DMS 273 treated with DMSO at 0.1 percent for 48 hours (cell line): ENCODE measurements around the gene TBX21.
A peak's percentile ranks its signal among the peaks of the same experiment; 100 is the strongest.

Source experiments
- DNase-seq: peaks from one replicate; lab custom pipeline; 2025; lab: John Stamatoyannopoulos, UW

Gene TBX21, protein sequence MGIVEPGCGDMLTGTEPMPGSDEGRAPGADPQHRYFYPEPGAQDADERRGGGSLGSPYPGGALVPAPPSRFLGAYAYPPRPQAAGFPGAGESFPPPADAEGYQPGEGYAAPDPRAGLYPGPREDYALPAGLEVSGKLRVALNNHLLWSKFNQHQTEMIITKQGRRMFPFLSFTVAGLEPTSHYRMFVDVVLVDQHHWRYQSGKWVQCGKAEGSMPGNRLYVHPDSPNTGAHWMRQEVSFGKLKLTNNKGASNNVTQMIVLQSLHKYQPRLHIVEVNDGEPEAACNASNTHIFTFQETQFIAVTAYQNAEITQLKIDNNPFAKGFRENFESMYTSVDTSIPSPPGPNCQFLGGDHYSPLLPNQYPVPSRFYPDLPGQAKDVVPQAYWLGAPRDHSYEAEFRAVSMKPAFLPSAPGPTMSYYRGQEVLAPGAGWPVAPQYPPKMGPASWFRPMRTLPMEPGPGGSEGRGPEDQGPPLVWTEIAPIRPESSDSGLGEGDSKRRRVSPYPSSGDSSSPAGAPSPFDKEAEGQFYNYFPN

DNA sequence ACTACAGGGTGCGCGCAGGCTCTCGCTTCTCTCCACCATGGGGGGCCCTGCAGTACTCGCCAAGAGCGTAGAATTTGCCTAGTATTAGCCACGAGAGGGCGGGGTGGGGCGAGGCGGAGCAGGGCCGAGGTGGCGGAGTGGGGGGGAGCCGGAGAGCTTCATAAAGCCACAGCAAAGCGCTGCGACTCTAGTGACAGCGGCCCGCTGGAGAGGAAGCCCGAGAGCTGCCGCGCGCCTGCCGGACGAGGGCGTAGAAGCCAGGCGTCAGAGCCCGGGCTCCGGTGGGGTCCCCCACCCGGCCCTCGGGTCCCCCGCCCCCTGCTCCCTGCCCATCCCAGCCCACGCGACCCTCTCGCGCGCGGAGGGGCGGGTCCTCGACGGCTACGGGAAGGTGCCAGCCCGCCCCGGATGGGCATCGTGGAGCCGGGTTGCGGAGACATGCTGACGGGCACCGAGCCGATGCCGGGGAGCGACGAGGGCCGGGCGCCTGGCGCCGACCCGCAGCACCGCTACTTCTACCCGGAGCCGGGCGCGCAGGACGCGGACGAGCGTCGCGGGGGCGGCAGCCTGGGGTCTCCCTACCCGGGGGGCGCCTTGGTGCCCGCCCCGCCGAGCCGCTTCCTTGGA, at the start of gene TBX21:
Gene TBX21, plus strand, starts transcription at position 190 of the 627 bp plus-strand sequence. Its CDS starts 219 bp downstream, at position 409.
- no peak for DNase-seq

DNA sequence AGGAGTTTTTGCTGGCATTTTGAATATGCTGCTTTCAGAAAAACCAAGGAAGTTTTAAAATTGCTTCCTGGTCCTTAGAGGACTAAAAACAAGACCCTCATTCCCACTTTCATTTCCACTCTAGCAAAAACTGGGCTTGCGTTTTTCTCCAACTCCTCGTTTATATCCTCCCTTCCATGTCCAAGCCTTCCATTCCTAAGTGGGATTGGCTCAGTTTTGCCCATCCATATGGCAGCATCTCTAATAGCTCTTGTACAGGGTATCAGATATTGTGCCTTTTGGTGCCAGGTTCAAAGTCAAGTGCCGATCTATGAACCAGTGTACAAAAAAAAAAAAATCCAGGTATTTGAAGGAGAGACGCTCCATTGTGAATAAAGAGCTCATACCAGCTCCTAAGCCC, 49.0 kb upstream of the TBX21 start:
- DNase-seq: no peak

DNA sequence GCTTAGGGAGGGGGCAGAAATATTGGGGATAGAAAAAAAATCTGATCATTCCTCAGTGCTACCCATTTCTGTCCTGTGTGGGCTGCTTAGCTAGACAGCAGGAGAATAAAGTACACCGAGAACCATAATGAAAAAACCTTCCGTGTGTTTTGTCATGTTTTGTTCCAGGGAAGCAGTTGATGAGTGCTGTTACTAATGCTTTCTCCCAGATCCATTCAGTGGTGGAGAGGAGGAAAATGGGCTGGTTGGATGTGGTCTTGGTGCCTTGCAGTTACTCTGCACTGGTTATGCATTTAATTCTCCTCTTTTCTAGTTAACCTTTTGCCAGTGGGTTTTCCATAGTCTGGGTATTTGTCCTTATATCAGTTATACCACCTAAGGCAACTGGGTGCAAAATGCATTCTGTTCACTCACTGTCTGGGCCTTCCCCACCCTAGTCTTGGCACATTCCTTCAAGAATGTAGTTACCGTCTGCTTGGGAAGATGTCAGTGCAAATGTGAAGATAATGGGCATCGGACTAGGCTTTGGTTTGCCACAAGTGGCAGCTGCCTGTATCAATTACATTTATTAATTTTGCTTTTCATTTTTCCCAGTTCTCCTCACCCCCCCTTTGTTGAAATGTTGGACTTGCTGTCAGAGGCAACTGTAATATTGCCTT, 48.4 kb upstream of the TBX21 start:
- no peak for DNase-seq

DNA sequence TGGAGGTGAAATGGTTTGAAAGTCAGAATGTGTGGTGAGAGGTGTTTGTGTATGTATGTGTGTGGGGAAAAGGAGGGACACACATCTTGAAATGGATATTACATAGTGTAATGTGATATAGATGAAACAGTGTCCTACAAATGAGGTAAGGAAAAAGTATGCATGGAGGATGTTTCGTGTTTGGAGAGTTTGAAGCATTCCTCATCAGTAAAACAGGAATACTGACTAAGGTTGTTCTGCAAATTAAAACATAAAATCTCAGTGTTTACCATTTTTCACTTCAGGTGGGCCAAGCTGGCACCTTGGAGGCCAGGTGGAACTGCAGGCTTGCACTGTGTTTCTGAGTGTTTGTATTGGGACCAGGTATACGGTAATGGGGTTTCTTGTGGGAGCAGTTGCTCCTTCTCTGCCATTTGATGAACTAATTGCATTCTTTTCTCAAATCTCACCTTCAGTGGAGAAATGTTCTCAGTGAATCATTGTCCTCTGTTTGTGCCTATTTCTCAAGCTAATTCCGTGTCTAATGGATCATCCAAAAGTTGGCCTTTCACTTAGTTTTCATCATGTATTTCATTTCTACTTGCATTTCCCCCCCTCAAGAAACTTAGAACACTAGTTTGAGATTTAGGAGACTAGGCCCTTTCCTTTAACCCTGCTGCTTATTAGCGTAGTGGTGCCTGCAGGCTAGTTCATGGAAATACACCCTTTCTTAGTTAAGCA, 47.3 kb upstream of the TBX21 start:
- DNase-seq: no peak

DNA sequence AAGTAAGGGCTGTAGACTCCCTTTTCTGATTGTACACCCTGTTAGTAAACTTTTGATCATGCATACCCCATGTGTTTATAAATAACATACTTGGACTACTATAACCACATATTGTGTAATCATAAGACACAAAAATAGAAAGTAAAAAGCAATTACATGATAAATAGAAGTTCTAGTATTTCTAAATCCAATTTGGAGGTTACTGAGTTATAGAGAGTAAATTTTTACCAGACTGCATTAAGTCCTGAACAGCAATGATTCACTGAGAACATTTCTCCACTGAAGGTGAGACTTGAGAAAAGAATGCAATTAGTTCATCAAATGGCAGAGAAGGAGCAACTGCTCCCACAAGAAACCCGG, 46.8 kb upstream of the TBX21 start:
- DNase-seq: no peak

DNA sequence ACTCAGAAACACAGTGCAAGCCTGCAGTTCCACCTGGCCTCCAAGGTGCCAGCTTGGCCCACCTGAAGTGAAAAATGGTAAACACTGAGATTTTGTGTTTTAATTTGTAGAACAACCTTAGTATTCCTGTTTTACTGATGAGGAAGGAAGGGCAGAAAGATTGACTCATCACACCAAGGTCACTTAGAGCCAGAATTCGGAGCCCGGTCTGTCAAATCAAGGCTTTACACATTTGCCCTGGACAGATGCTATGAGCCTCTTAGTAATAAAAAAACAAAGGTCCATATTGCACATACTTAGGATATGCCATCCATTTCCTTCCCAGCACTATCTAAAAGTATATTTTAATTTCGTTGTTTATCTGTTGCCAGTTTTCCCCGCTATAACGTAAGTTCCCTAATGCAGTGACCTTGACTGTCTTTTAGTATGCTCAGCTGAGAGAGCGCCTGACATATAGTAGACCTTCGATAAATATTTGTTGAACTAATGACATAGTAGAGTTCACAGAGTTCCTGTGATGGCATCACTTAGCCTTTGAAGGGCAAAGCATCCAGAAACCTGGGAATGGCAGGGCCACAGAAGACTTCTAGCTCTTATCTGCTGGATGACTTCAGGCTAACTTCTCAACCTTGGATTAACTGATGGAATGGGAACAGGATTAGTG, 46.2 kb upstream of the TBX21 start:
- no peak for DNase-seq

DNA sequence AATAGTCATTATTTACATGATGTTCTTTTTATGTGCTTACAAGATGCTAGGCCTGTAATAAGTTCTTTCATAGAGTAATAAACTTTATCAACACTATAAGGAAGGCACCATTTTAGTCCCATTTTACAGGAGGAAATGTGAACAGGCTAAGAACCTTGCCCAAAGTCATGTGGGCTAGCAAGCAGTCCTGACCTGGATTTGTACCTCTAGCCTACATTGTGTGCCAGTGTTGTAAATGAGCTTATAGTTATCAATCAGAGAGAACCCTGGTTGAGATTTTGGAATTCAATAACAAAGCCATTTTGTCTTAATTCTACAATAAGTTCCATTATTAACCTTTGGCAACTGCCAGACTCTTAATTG, 45.7 kb upstream of the TBX21 start:
- DNase-seq: no peak

DNA sequence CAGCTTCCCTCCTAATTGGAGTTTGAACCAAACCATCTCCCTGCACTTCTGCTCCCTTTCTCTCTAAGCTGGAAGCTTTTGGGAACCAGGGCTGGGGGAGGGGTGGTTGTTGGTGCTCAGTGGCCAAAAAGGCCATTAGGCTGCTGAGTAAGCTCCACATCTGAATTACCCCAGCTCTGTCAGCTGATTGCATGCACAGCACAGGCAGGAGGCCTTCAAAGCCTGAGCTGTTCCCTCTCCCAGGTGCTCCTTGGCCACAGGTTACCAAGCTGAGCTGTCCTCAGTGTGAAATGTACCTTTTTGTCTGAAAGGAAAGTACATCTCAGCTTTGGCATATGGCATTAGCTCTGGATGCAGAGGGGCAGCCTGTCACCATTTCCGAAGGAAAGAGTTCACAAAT, 45.3 kb upstream of the TBX21 start:
- no peak for DNase-seq

DNA sequence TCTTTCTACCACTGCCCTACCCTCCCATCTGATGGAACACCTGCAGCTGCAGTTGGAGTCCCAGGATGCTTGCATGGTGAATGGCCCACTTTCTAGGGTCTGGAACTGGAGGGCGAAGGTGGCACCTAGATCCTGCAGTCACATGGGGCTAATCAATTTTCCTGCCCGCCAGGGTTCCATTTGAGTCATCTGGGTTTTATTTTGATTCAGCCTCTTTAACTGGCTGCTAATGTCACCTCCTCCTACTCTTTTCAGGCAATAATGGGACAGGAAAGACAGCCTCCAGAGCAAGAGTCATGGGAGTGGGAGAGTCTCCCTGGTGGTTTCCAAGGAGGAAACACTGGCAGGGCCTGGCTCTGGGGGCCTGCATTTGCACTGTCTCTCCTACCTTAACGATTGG, 42.9 kb upstream of the TBX21 start:
- no peak for DNase-seq

DNA sequence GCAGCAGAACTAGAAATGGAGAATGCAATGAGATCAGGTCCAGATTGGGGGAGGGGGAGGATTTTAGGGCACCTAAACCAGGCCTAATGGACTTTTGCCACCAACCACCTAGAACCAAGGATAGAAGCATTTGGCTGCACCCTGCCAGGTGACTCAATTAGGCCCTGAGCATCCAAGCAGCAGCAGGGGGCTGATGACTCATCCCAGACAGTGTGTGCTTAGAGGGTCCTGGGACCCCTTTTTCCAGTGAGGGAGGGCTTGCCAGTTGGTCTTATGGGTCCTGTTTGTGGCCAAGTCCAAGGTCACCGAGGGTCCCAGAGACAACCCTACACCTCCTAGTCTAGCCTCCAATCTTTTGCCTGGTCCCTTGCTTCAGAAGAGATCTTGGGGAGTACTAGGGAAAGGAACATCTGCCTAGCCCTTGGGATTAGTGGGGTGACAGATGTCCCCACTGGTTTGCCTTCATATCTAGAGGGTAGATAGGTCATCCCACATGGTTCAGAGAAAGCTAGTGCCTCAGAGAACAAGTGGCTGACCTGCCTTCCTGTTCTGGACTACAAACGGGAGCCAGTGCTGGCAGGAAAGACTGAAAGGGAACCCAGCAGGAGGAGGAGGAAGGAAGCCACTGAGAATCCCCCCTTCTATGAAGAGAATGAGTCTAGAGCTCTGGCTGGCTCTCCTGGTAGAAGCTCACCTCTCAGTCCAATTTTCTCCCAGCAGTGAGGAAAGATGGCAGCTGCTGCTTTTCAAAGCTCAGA, 40.7 kb upstream of the TBX21 start:
- no peak for DNase-seq

DNA sequence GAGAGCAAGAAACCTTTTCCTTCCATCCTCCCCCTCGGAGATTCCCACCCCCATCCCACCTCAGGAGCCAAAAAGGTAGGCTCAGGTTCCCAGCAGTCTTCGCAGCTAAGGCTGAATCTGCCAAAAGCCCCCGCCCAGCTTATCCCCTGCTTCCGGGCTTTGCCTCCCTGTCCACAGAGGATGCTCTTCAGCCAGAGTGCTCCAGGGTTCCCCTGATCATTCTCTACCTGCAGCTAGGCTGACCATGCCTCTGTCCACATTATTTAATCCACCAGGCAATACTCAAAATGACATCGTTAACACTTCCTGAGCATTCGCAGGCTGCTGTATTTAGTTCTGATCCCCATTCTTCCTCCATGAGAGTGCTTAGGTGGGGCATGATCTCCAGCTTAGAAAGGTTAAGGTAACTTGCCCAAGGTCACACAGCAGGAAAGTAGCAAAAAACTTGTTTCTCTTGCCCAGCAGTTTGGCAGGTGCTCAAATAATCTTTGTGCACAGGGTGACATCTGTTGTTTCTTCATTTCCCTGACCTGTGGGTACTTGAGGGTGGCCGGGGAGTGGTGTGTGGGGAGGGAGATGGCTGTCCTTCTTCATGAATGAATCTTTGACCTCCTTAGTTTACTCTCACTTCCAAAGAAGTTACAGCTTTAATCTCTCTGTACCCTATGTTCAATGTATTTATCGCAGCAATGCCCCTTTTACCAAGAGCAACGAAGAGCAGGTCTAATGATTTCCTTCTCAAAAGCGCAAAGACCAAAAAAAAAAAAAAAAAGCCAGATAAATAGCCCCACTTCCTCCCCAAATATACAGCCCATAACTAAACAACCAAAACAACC, 39.9 kb upstream of the TBX21 start:
- DNase-seq: peak; percentile 38

DNA sequence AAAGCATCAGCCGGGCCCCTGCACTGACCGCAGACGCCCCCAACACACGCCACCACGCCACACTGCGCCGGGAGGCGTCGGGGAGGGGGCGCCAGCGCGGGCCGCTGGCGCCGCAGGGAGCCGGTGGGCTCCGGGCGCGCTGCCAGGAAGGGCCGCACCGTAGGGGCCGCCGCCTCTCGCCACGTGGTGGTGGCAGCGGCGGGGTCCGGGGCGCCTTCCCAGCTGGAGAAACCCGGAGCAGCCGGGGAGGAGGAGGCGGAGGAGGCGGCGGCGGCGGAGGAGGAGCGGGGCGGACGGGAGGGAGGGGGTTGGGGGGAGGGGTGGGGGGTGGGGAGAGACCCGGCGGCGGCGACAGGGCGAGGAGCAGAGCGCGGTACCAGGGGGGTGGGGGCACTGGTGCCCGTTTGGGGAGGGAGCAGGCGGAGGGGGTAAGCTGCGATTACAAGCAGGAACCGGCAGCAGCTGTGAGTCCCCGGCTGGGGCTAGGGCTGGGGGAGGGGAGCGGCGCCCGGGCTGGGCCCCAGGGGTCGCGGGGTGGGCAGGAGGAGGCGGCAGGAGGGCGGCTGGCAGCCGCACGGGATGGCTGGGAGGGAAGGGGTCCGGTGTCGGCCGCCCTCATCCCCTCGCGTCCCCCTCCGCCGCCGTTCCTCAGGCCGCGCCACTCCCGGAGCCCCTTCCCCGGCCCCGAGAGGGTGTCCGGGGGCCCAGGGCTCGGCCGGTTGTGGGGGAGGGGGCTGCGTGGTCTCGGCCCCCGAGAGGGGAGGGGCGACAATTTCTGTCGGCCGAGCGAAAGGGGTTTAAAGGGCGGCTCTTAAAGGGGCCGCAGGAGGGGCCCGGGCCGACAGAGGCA, 39.1 kb upstream of the TBX21 start, which contains the start of gene TBKBP1:
Gene TBKBP1, plus strand, starts transcription at position 431 of the 850 bp plus-strand sequence. CDS start 1,952 bp downstream, outside the sequence.
- DNase-seq: peak; percentile 23

DNA sequence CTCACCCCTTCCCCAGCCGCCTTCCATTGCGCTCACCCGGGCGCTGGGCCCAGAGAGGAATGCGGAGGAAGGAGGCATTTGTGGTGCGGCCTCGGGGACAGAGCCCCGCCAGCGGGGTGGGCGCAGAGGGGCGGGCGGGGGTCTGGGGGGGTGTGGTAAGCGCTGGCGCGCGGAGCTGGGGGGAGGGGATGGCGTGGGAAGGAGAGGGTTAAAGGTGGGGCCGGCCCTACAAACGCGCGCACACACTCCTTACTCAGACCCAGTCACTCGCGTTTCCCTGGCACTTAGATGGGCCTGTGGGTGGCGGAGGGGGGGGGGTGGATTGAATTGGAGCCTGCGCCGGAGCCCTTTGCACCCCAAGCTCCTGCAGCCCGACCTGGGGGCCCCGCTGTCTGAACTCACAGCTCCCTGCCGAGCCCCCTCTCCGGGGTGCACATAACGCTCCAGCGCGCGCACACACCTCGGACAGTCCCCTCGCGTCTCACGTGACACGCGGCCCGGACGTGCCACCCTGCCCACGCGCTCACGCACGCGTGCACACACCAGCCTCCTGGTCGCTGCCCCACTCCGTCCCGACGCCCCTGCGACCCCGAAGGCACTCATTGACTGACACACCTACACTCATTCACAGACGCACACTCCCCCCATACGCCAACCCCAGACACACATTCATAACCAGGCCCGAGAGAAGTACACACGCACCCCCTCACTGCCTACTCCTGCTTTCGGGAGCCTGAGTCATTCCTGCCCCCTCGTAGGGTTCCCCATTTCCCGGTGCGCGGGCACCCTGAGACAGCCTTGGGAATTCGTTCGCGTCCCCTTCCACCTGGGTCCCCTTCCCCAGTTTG, 38.2 kb upstream of the TBX21 start:
- DNase-seq: no peak

DNA sequence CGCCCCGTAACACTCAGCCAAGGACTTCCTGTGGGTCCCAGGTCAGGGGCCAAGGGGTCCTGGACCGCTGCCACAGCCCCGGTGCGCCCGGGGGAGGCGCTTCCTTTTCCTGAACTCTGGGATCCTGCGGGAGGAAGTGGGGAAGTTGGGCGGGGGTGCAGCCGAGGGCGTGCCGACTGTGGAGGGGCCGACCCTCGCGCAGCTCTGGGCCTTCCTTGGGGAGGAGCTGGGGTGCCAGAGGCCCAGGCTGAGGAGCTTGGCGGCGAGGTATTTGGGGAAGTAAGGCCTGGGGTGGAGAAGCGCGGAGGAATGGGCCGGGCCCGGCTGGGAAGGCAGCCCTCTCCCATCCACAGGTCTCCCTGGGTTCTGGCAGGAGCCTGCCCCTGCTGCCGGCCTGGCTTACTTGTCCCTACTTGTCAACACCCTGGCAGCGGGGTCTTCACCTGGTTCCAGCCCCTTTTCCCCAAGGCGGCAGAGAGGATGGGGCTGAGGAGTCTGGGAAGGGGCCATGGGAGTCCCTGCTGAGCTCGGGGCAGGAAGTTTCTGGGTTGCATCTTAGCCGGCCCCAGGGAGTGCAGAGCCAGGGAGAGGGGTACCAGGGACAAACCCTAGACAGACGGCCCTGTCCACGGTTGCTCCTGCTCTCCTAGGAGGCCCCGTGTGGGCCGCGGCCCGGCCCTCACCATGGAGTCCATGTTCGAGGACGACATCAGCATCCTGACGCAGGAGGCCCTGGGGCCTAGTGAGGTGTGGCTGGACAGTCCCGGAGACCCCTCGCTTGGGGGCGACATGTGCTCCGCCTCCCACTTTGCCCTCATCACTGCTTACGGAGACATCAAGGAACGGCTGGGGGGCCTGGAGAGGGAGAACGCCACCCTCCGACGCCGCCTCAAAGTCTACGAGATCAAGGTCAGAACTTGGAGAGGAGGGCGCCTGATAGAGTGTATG, 37.3 kb upstream of the TBX21 start:
- DNase-seq: no peak

DNA sequence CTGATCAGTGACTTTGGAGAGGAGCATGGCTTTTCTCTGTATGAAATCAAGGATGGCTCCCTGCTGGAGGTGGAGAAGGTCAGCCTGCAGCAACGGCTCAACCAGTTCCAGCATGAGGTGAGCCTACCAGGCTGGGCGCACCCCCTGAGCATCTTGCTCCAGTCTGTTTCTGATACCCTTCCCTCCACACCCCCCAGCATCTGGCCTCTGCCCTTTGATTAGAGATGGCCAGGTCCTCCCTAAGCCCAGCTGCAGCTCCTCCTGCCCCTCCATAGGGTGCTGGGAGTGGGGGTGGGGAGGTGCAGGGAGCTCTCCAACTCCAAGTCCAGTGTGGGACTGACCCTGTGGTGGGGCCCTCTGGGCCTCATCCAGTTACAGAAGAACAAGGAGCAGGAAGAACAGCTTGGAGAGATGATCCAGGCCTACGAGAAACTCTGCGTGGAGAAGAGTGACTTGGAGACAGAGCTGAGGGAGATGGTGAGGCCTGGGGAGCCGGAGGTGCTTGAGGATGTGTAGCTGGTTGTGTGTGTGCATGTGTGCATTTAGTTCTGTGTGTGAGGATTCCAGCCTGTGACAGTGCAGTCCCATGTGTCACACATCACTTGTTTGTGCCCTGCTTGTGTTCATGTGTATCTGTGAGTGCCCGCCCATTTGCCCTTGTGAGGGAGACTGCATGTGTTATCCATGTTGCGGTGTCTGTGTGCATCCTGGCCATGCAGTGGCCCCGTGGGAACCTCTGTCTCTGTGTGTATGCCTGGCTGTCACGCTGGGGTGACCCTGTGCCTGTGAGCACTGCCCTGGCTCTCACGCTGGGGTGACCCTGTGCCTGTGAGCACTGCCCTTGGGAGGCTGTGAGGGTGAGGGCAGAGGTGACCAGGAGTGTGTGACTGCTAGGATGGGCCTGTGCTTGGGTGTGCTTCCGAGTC, 36.1 kb upstream of the TBX21 start:
- no peak for DNase-seq
